IMR-90 (cell line): Measurements from ENCODE around the gene TENM3. TPM values are rescaled to one million over a fixed set of nuclear protein-coding genes. Genes with fewer than 3 reads are reported as not detected.

Source experiments
- ATAC-seq: fragments of 200-7000 bp; cut with Tn5 transposase; 2 replicates; pipeline ENCODE4 v1.9.1; 2020; ENCODE audit warnings: low read depth, mild to moderate bottlenecking, moderate library complexity
- BruUV-seq: library from RNA; stranded (reverse); fragments of 400-500 nt; replicated peaks from 2 replicates; lab custom pipeline; 2021; lab: Mats Ljungman, UMichigan
- CTCF ChIA-PET: fragments of 300-600 bp; formaldehyde crosslinking; extraction: SDS; loops from one replicate; lab custom pipeline; 2021; ENCODE audit warnings: antibody characterized with exemption; lab: Yijun Ruan, JAX
- POLR2A ChIA-PET: fragments of 300-600 bp; sonication (Branson Sonifier 250); formaldehyde crosslinking; loops from one replicate; lab custom pipeline; 2022; ENCODE audit warnings: antibody characterized with exemption; ENCODE audit not compliant: unreplicated experiment; lab: Charles Lee
- DNase-seq: peaks from one replicate; pipeline ENCODE4 v3.0.0; 2013
- H2AFZ ChIP-seq: replicated peaks from 2 replicates; pipeline ENCODE3; 2013; ENCODE audit warnings: low read length, mild to moderate bottlenecking; ENCODE audit not compliant: poor library complexity
- H2AK5ac ChIP-seq: 2 replicates; pipeline ENCODE4 v1.6.1; 2013; ENCODE audit warnings: low read depth, low read length, inconsistent platforms
- H2AK9ac ChIP-seq: replicated peaks from 2 replicates; pipeline ENCODE3; 2013; ENCODE audit warnings: mild to moderate bottlenecking, low read depth, low read length, moderate library complexity; ENCODE audit not compliant: poor library complexity
- H2BK120ac ChIP-seq: 2 replicates; pipeline ENCODE4 v1.6.1; 2013; ENCODE audit warnings: low read depth, low read length, inconsistent platforms
- H2BK15ac ChIP-seq: 3 replicates; pipeline ENCODE4 v1.6.1; 2013; ENCODE audit warnings: low read depth, low read length, inconsistent platforms
- H2BK20ac ChIP-seq: 2 replicates; pipeline ENCODE4 v1.6.1; 2013; ENCODE audit warnings: low read depth, mild to moderate bottlenecking, inconsistent platforms, low read length, moderate library complexity
- H2BK5ac ChIP-seq: 2 replicates; pipeline ENCODE4 v1.6.1; 2013; ENCODE audit warnings: mild to moderate bottlenecking, low read depth, low read length, inconsistent platforms; ENCODE audit not compliant: poor library complexity, severe bottlenecking
- H3K14ac ChIP-seq: replicated peaks from 2 replicates; pipeline ENCODE4 v1.6.1; 2013; ENCODE audit warnings: low read depth, low read length, inconsistent platforms
- H3K18ac ChIP-seq: 2 replicates; pipeline ENCODE4 v1.6.1; 2013; ENCODE audit warnings: low read depth, low read length, control low read depth
- H3K23ac ChIP-seq: 2 replicates; pipeline ENCODE4 v1.6.1; 2013; ENCODE audit warnings: low read depth, low read length, inconsistent platforms
- H3K27ac ChIP-seq: 2 replicates; pipeline ENCODE4 v1.5.1; 2013; ENCODE audit warnings: mild to moderate bottlenecking, control low read depth, low read length; ENCODE audit not compliant: insufficient read depth
- H3K27me3 ChIP-seq: 2 replicates; pipeline ENCODE4 v1.6.1; 2013; ENCODE audit warnings: low read length; ENCODE audit not compliant: control insufficient read depth, insufficient read depth
- H3K36me3 ChIP-seq: 2 replicates; pipeline ENCODE4 v1.6.1; 2013; ENCODE audit warnings: low read length, mixed read lengths; ENCODE audit not compliant: control insufficient read depth, insufficient read depth
- H3K4ac ChIP-seq: 2 replicates; pipeline ENCODE4 v1.6.1; 2013; ENCODE audit warnings: low read depth, low read length, inconsistent platforms
- H3K4me1 ChIP-seq: 2 replicates; pipeline ENCODE4 v1.6.1; 2013; ENCODE audit warnings: low read length, mixed read lengths; ENCODE audit not compliant: control insufficient read depth, insufficient read depth
- H3K4me2 ChIP-seq: 2 replicates; pipeline ENCODE4 v1.6.1; 2013; ENCODE audit warnings: low read depth, mild to moderate bottlenecking, control low read depth, low read length, moderate library complexity
- H3K4me3 ChIP-seq: 2 replicates; pipeline ENCODE4 v1.5.1; 2013; ENCODE audit warnings: low read depth, mild to moderate bottlenecking, control low read depth, low read length, moderate library complexity; ENCODE audit not compliant: insufficient read depth
- H3K56ac ChIP-seq: 2 replicates; pipeline ENCODE4 v1.6.1; 2013; ENCODE audit warnings: low read length, inconsistent platforms; ENCODE audit not compliant: insufficient read depth; ENCODE audit errors: extremely low read depth
- H3K79me1 ChIP-seq, 2 experiments: 2 replicates each; pipeline ENCODE4 v1.6.1; 2013; ENCODE audit warnings: low read length in 2 of 2, inconsistent platforms in 1 of 2, low read depth in 1 of 2
- H3K9ac ChIP-seq: 2 replicates; pipeline ENCODE4 v1.6.1; 2013; ENCODE audit warnings: low read depth, low read length, control low read depth
- H3K9me1 ChIP-seq: 2 replicates; pipeline ENCODE4 v1.6.1; 2013; ENCODE audit warnings: low read length, inconsistent platforms; ENCODE audit not compliant: insufficient read depth
- H3K9me3 ChIP-seq: 2 replicates; pipeline ENCODE4 v1.6.1; 2013; ENCODE audit warnings: low read length; ENCODE audit not compliant: control insufficient read depth, insufficient read depth
- H4K20me1 ChIP-seq: 2 replicates; pipeline ENCODE4 v1.6.1; 2013; ENCODE audit warnings: low read length, inconsistent platforms; ENCODE audit not compliant: insufficient read depth
- H4K5ac ChIP-seq: 2 replicates; pipeline ENCODE4 v1.6.1; 2013; ENCODE audit warnings: mild to moderate bottlenecking, low read depth, low read length, control low read depth
- H4K8ac ChIP-seq, 2 experiments: 2 replicates each; pipeline ENCODE4 v1.6.1; 2013; ENCODE audit warnings: low read depth in 2 of 2, low read length in 2 of 2, control low read depth in 1 of 2, inconsistent platforms in 1 of 2
- H4K91ac ChIP-seq: 2 replicates; pipeline ENCODE4 v1.6.1; 2013; ENCODE audit warnings: low read depth, low read length, inconsistent platforms; ENCODE audit not compliant: insufficient read depth
- BHLHE40 ChIP-seq: fragments of 150-350 bp; IDR thresholded peaks from 2 replicates; pipeline ENCODE4 v1.6.1; 2016; ENCODE audit warnings: mild to moderate bottlenecking, low read depth, low read length
- CEBPB ChIP-seq: IDR thresholded peaks from 2 replicates; pipeline ENCODE4 v1.6.1; 2012; ENCODE audit warnings: low read depth, low read length, improper control_type of control experiment
- CHD1 ChIP-seq: IDR thresholded peaks from 2 replicates; pipeline ENCODE4 v1.6.1; 2012; ENCODE audit warnings: low read depth, low read length, improper control_type of control experiment
- FOS ChIP-seq: fragments of 150-350 bp; IDR thresholded peaks from 2 replicates; pipeline ENCODE4 v1.6.1; 2016; ENCODE audit warnings: low read depth, low read length
- MAFK ChIP-seq: IDR thresholded peaks from 2 replicates; pipeline ENCODE4 v1.6.1; 2012; ENCODE audit warnings: low read depth, low read length, improper control_type of control experiment
- MAZ ChIP-seq: IDR thresholded peaks from 2 replicates; pipeline ENCODE4 v1.6.1; 2012; ENCODE audit warnings: low read depth, mild to moderate bottlenecking, low read length, improper control_type of control experiment, moderate library complexity, borderline replicate concordance
- MXI1 ChIP-seq: IDR thresholded peaks from 2 replicates; pipeline ENCODE4 v1.6.1; 2012; ENCODE audit warnings: low read depth, mild to moderate bottlenecking, low read length, moderate library complexity, borderline replicate concordance
- NFE2L2 ChIP-seq: fragments of 150-350 bp; IDR thresholded peaks from 2 replicates; pipeline ENCODE4 v1.6.1; 2016; ENCODE audit warnings: low read depth, mild to moderate bottlenecking, low read length
- POLR2A ChIP-seq: IDR thresholded peaks from 2 replicates; pipeline ENCODE4 v1.6.1; 2012; ENCODE audit warnings: mild to moderate bottlenecking, low read depth, low read length
- RAD21 ChIP-seq: IDR thresholded peaks from 2 replicates; pipeline ENCODE4 v1.6.1; 2012; ENCODE audit warnings: low read length, improper control_type of control experiment
- RCOR1 ChIP-seq: IDR thresholded peaks from 2 replicates; pipeline ENCODE4 v1.6.1; 2012; ENCODE audit warnings: mild to moderate bottlenecking, low read length, improper control_type of control experiment; ENCODE audit not compliant: insufficient replicate concordance
- RFX5 ChIP-seq: IDR thresholded peaks from 2 replicates; pipeline ENCODE4 v1.8.0; 2012; ENCODE audit warnings: low read depth, mild to moderate bottlenecking, low read length, moderate library complexity
- SMC3 ChIP-seq: fragments of 150-350 bp; IDR thresholded peaks from 2 replicates; pipeline ENCODE4 v1.6.1; 2016; ENCODE audit warnings: low read depth, mild to moderate bottlenecking, antibody characterized with exemption, low read length, moderate library complexity
- WGBS, 2 experiments: methylation state at CpG; one replicate each; pipeline versions ENCODE4 v1.1.5 to v1.1.7; 2013; ENCODE audit warnings: missing lambda C conversion rate in 2 of 2; ENCODE audit not compliant: insufficient read length in 1 of 2; ENCODE audit errors: extremely low coverage in 2 of 2; 5-methylcytosine and 5-hydroxymethylcytosine counted together
- dilution Hi-C: fragments of 300-500 bp; cut with HindIII; formaldehyde crosslinking; loops from one replicate; pipeline ENCODE4 v1.14.3; 2018; ENCODE audit warnings: low sequenced_read_pairs; ENCODE audit not compliant: unreplicated experiment
- in situ Hi-C: fragments of 300-500 bp; cut with MboI; formaldehyde crosslinking; loops from 3 replicates; pipeline ENCODE4 v1.14.3; 2019; ENCODE audit warnings: low sequenced_read_pairs, inconsistent platforms, mixed read lengths
- intact Hi-C: fragments of 100-400 bp; cut with micrococcal nuclease; formaldehyde crosslinking; loops from 2 replicates; pipeline ENCODE4 v1.10.0; 2022
- polyA plus RNA-seq, 3 experiments: library from polyadenylated mRNA; depleted of rRNA; stranded (reverse); fragments of >200 nt; gene quantifications; 2 replicates each; pipeline ENCODE4 v1.2.3, GENCODE V29; 2012; ENCODE audit warnings: low replicate concordance in 1 of 3
- total RNA-seq: library from RNA; depleted of rRNA; stranded (reverse); fragments of >200 nt; gene quantifications from 2 replicates; pipeline ENCODE4 v1.2.3, GENCODE V29; 2012
- TF ChIP-seq, protein P1 (sequence below): fragments of 150-350 bp; IDR thresholded peaks from 2 replicates; pipeline ENCODE4 v1.6.1; 2016; ENCODE audit warnings: low read depth, mild to moderate bottlenecking, low read length, moderate library complexity, borderline replicate concordance
- TF ChIP-seq, protein P2 (sequence below): fragments of 150-350 bp; IDR thresholded peaks from 2 replicates; pipeline ENCODE4 v1.6.1; 2017; ENCODE audit warnings: mild to moderate bottlenecking, antibody characterized with exemption, low read length, low read depth
- TF ChIP-seq, protein P3 (sequence below): conservative IDR thresholded peaks from 2 replicates; pipeline ENCODE4 v1.5.1; 2012; ENCODE audit warnings: mild to moderate bottlenecking, low read depth, low read length, improper control_type of control experiment

TENM3 gene
- total and polyA plus RNA-seq, 2 of the 4 experiments (the other 2 are of a cell fraction) = 29.9 to 173 TPM

DNA sequence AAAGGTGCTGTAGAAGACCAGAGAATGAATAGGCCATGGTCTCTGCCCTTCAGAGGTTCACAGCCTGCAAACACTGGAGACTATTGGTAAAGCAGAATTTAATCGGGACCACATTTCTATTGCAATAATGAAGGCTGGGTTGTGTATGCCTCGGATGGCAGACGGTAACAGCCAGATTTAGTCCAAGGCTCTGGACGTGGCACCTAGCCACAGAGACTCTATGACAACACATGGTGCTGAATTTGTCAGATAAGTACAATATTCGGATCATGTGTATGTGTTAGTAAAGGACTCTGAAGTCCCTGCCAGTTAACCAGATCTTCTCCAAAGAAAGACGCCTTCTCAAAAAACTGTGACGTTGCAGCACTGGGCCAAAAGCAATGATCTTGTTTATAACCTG lies 545.0 kb downstream of the TENM3 start:
- CTCF ChIA-PET = interaction anchor here (0.6 kb wide), 1 partner anchor 194 kb away, joined by 5 read pairs; no protein-coding TSS in a partner anchor
- Histone ChIP-seq H3K4me1 (no peaks in the 10 kb centered on the region), H3K4me2 (no peak overlapping the region), H3K27ac (no peak overlapping the region), H2AK5ac (no peak overlapping the region), H2AK9ac (no peak overlapping the region), H3K9ac (no peak overlapping the region), H3K4me3 (no peak overlapping the region), H2BK15ac (no peak overlapping the region), H3K79me1 (no peaks in the 10 kb centered on the region), H3K36me3 (peaks cover 2% of the 10 kb centered on the region), H3K9me3 (no peaks in the 10 kb centered on the region), H4K8ac (no peak overlapping the region), H3K14ac (no peak overlapping the region), H4K5ac (no peak overlapping the region), H4K20me1 (no peaks in the 10 kb centered on the region), H3K56ac (no peak overlapping the region), H3K27me3 (no peaks in the 10 kb centered on the region), H2BK120ac (no peak overlapping the region), H2BK20ac (no peak overlapping the region), H2AFZ (no peak overlapping the region), H3K4ac (no peak overlapping the region), H4K91ac (no peak overlapping the region), H2BK5ac (no peak overlapping the region), H3K18ac (no peak overlapping the region), H3K23ac (no peak overlapping the region), H3K9me1 (no peaks in the 10 kb centered on the region; the same call in 1 of the 2 replicates)
- ATAC-seq (no peak), DNase-seq (no peak)
- no TSS peak for BruUV-seq
- no CpG with 5 or more reads among the region's 7 CpGs for WGBS, 2 experiments
- TF ChIP-seq RAD21 = no peak
- TF ChIP-seq BHLHE40 = no peak
- TF ChIP-seq, protein P1, sequence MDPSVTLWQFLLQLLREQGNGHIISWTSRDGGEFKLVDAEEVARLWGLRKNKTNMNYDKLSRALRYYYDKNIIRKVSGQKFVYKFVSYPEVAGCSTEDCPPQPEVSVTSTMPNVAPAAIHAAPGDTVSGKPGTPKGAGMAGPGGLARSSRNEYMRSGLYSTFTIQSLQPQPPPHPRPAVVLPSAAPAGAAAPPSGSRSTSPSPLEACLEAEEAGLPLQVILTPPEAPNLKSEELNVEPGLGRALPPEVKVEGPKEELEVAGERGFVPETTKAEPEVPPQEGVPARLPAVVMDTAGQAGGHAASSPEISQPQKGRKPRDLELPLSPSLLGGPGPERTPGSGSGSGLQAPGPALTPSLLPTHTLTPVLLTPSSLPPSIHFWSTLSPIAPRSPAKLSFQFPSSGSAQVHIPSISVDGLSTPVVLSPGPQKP = no peak
- TF ChIP-seq SMC3 = no peak
- TF ChIP-seq RCOR1 = no peak
- no peak for TF ChIP-seq MXI1
- no peak for TF ChIP-seq MAFK
- TF ChIP-seq, protein P2, sequence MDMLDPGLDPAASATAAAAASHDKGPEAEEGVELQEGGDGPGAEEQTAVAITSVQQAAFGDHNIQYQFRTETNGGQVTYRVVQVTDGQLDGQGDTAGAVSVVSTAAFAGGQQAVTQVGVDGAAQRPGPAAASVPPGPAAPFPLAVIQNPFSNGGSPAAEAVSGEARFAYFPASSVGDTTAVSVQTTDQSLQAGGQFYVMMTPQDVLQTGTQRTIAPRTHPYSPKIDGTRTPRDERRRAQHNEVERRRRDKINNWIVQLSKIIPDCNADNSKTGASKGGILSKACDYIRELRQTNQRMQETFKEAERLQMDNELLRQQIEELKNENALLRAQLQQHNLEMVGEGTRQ = no peak
- no peak for TF ChIP-seq CHD1
- TF ChIP-seq POLR2A = no peak
- TF ChIP-seq RFX5 = no peak
- TF ChIP-seq MAZ = no peak
- TF ChIP-seq, protein P3, sequence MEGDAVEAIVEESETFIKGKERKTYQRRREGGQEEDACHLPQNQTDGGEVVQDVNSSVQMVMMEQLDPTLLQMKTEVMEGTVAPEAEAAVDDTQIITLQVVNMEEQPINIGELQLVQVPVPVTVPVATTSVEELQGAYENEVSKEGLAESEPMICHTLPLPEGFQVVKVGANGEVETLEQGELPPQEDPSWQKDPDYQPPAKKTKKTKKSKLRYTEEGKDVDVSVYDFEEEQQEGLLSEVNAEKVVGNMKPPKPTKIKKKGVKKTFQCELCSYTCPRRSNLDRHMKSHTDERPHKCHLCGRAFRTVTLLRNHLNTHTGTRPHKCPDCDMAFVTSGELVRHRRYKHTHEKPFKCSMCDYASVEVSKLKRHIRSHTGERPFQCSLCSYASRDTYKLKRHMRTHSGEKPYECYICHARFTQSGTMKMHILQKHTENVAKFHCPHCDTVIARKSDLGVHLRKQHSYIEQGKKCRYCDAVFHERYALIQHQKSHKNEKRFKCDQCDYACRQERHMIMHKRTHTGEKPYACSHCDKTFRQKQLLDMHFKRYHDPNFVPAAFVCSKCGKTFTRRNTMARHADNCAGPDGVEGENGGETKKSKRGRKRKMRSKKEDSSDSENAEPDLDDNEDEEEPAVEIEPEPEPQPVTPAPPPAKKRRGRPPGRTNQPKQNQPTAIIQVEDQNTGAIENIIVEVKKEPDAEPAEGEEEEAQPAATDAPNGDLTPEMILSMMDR = no peak
- no peak for TF ChIP-seq FOS
- TF ChIP-seq NFE2L2 = no peak
- TF ChIP-seq CEBPB = no peak
- POLR2A ChIA-PET = no interaction called here
- in situ Hi-C loops = no loop called here
- dilution Hi-C loops = no loop called here
- intact Hi-C loops = no loop called here
